Neuronal stem cell (in vitro differentiated cells): ENCODE data around the gene AGAP1.
A peak's percentile ranks its signal among the peaks of the same experiment; 100 is the strongest.

Source experiments
- DNase-seq: peaks from one replicate; pipeline ENCODE4 v3.0.0-alpha.2; 2013; ENCODE audit warnings: low spot score
- H2AFZ ChIP-seq: one replicate; pipeline ENCODE4 v1.6.1; 2013; ENCODE audit warnings: mild to moderate bottlenecking, low read length, inconsistent platforms
- H2AK5ac ChIP-seq: 2 replicates; pipeline ENCODE4 v1.6.1; 2013; ENCODE audit warnings: low read depth, mild to moderate bottlenecking, inconsistent platforms, low read length, moderate library complexity, mixed read lengths
- H2BK120ac ChIP-seq: 2 replicates; pipeline ENCODE4 v1.6.1; 2013; ENCODE audit warnings: low read depth, mild to moderate bottlenecking, inconsistent platforms, low read length, moderate library complexity, mixed read lengths
- H2BK12ac ChIP-seq: one replicate; pipeline ENCODE4 v1.6.1; 2013; ENCODE audit warnings: low read length, inconsistent platforms
- H2BK15ac ChIP-seq: 2 replicates; pipeline ENCODE4 v1.6.1; 2013; ENCODE audit warnings: mild to moderate bottlenecking, low read length, inconsistent platforms, mixed read lengths
- H2BK5ac ChIP-seq: one replicate; pipeline ENCODE4 v1.6.1; 2013; ENCODE audit warnings: inconsistent platforms, mild to moderate bottlenecking, low read length, moderate library complexity
- H3K14ac ChIP-seq: one replicate; pipeline ENCODE4 v1.6.1; 2013; ENCODE audit warnings: low read length, inconsistent platforms
- H3K18ac ChIP-seq: 2 replicates; pipeline ENCODE4 v1.6.1; 2013; ENCODE audit warnings: low read length, inconsistent platforms
- H3K23ac ChIP-seq: 2 replicates; pipeline ENCODE4 v1.6.1; 2013; ENCODE audit warnings: low read depth, mild to moderate bottlenecking, mixed read lengths, low read length, inconsistent platforms; ENCODE audit not compliant: poor library complexity
- H3K27ac ChIP-seq: replicated peaks from 3 replicates; pipeline ENCODE4 v1.5.1; 2013; ENCODE audit warnings: low read length, inconsistent platforms
- H3K27me3 ChIP-seq, 3 experiments: 2 replicates each; pipeline ENCODE4 v1.6.1; 2013; ENCODE audit warnings: low read length in 3 of 3, mild to moderate bottlenecking in 2 of 3, inconsistent platforms in 1 of 3, low read depth in 1 of 3, mixed read lengths in 1 of 3, moderate library complexity in 1 of 3; ENCODE audit not compliant: control insufficient read depth in 3 of 3, insufficient read depth in 3 of 3
- H3K36me3 ChIP-seq, 2 donors: replicated peaks in 1 of 2; 2 replicates each; pipeline ENCODE4 v1.6.1; 2013; ENCODE audit warnings: low read length in 2 of 2; ENCODE audit not compliant: control insufficient read depth in 2 of 2, insufficient read depth in 2 of 2
- H3K4ac ChIP-seq: 2 replicates; pipeline ENCODE4 v1.6.1; 2013; ENCODE audit warnings: inconsistent platforms, mild to moderate bottlenecking, low read length, moderate library complexity
- H3K4me1 ChIP-seq, 2 donors: 1 replicate in 1 of 2; 2 replicates in 1 of 2; pipeline ENCODE4 v1.6.1; 2013; ENCODE audit warnings: low read length in 2 of 2, low read depth in 1 of 2; ENCODE audit not compliant: control insufficient read depth in 2 of 2, insufficient read depth in 1 of 2
- H3K4me2 ChIP-seq: one replicate; pipeline ENCODE4 v1.6.1; 2013; ENCODE audit warnings: mild to moderate bottlenecking, low read length, inconsistent platforms; ENCODE audit not compliant: insufficient read depth, poor library complexity, severe bottlenecking
- H3K4me3 ChIP-seq, 2 donors: 2 replicates each; pipeline ENCODE4 v1.5.1; 2013; ENCODE audit warnings: low read length in 2 of 2, mild to moderate bottlenecking in 2 of 2, inconsistent platforms in 1 of 2, moderate library complexity in 1 of 2
- H3K79me1 ChIP-seq: one replicate; pipeline ENCODE4 v1.6.1; 2013; ENCODE audit warnings: low read depth, mild to moderate bottlenecking, inconsistent platforms, low read length, moderate library complexity
- H3K9ac ChIP-seq: one replicate; pipeline ENCODE4 v1.6.1; 2013; ENCODE audit warnings: mild to moderate bottlenecking, low read depth, low read length, inconsistent platforms; ENCODE audit not compliant: poor library complexity
- H3K9me3 ChIP-seq, 2 donors: replicated peaks in 1 of 2; 2 replicates each; pipeline versions ENCODE3 to v1.6.1; 2013; ENCODE audit warnings: low read length in 2 of 2, mild to moderate bottlenecking in 2 of 2, inconsistent platforms in 1 of 2, low read depth in 1 of 2, mixed read lengths in 1 of 2, moderate library complexity in 1 of 2; ENCODE audit not compliant: control insufficient read depth in 2 of 2, insufficient read depth in 1 of 2
- H4K8ac ChIP-seq: one replicate; pipeline ENCODE4 v1.6.1; 2013; ENCODE audit warnings: low read depth, mild to moderate bottlenecking, inconsistent platforms, low read length, moderate library complexity
- H4K91ac ChIP-seq: one replicate; pipeline ENCODE4 v1.6.1; 2013; ENCODE audit warnings: low read length, low read depth, mild to moderate bottlenecking, inconsistent platforms; ENCODE audit not compliant: poor library complexity
- WGBS, 2 donors: extraction: QIAGEN DNeasy Blood & Tissue Kit; methylation state at CpG; one replicate each; pipeline ENCODE4 v1.1.7; 2013; ENCODE audit warnings: missing lambda C conversion rate in 2 of 2, mixed read lengths in 1 of 2; ENCODE audit not compliant: insufficient read length in 2 of 2, insufficient replicate concordance in 1 of 2; ENCODE audit errors: extremely low coverage in 2 of 2; 5-methylcytosine and 5-hydroxymethylcytosine counted together

AGAP1 gene

GRCh38 chr2:236169741-236170589 lies 676.1 kb downstream of the AGAP1 start:
- no CpG with 5 or more reads among the region's 38 CpGs for WGBS, 2 donors
- H4K8ac ChIP-seq = no peak overlapping the region
- H3K14ac ChIP-seq = no peak overlapping the region
- H3K9me3 ChIP-seq = peaks cover 0 to 14% of the 10 kb centered on the region in 2 donors
- H3K4me3 ChIP-seq = peak overlapping the region in 1 of 2 donors; percentile 95
- H3K23ac ChIP-seq = no peak overlapping the region
- peaks cover 0 to 21% of the 10 kb centered on the region in 2 donors for H3K36me3 ChIP-seq
- peak overlapping the region; percentile 31 for H2BK12ac ChIP-seq
- no peak overlapping the region for H3K27ac ChIP-seq
- H3K4me1 ChIP-seq = peaks cover 8 to 38% of the 10 kb centered on the region in 2 donors
- H2AFZ ChIP-seq = peak overlapping the region; percentile 80
- H3K27me3 ChIP-seq = peaks cover 0 to 100% (median 68%) of the 10 kb centered on the region in 3 experiments
- no peak overlapping the region for H4K91ac ChIP-seq
- H2BK15ac ChIP-seq = no peak overlapping the region
- H2BK120ac ChIP-seq = no peak overlapping the region
- H2BK5ac ChIP-seq = no peak overlapping the region
- DNase-seq = peak; percentile 48
- no peak overlapping the region for H2AK5ac ChIP-seq
- H3K4ac ChIP-seq = no peak overlapping the region
- peaks cover 2% of the 10 kb centered on the region for H3K79me1 ChIP-seq
- H3K18ac ChIP-seq = peak overlapping the region; percentile 41
- H3K4me2 ChIP-seq = peak overlapping the region; percentile 44
- H3K9ac ChIP-seq = no peak overlapping the region

- H2BK12ac ChIP-seq = no peak overlapping the region
- no peak overlapping the region for H3K27ac ChIP-seq
- H4K91ac ChIP-seq = no peak overlapping the region
- peaks cover 0 to 14% of the 10 kb centered on the region in 2 donors for H3K36me3 ChIP-seq
- no peak overlapping the region for H3K23ac ChIP-seq
- H2BK15ac ChIP-seq = no peak overlapping the region
- H3K4me1 ChIP-seq = peaks cover 8 to 40% of the 10 kb centered on the region in 2 donors
- no peak overlapping the region for H3K9ac ChIP-seq
- no peak overlapping the region for H4K8ac ChIP-seq
- peak overlapping the region; percentile 75 for H2AFZ ChIP-seq
- peak overlapping the region in 1 of 2 donors; percentile 95 for H3K4me3 ChIP-seq
- H3K27me3 ChIP-seq = peaks cover 0 to 100% (median 64%) of the 10 kb centered on the region in 3 experiments
- no peak overlapping the region for H3K18ac ChIP-seq
- H2BK5ac ChIP-seq = no peak overlapping the region
- WGBS, 2 donors = no CpG with 5 or more reads among the region's 21 CpGs
- peak; percentile 11 for DNase-seq
- H3K9me3 ChIP-seq = peaks cover 0 to 14% of the 10 kb centered on the region in 2 donors
- H2BK120ac ChIP-seq = no peak overlapping the region
- H3K14ac ChIP-seq = no peak overlapping the region
- H2AK5ac ChIP-seq = no peak overlapping the region
- H3K4ac ChIP-seq = no peak overlapping the region
- H3K4me2 ChIP-seq = no peak overlapping the region
- H3K79me1 ChIP-seq = peaks cover 2% of the 10 kb centered on the region
Measured at GRCh38 chr2:236170590-236171165, 676.8 kb downstream of the AGAP1 start.

- Histone ChIP-seq H4K91ac (no peak overlapping the region), H3K18ac (peak overlapping the region; percentile 74), H2BK5ac (no peak overlapping the region), H3K4me1 (peaks cover 6 to 45% of the 10 kb centered on the region in 2 donors), H2AK5ac (peak overlapping the region; percentile 77), H2BK120ac (no peak overlapping the region), H2AFZ (peak overlapping the region; percentile 75), H2BK15ac (no peak overlapping the region), H3K14ac (no peak overlapping the region), H3K23ac (peak overlapping the region; percentile 8), H3K4me2 (no peak overlapping the region), H2BK12ac (peak overlapping the region; percentile 68), H3K9me3 (peaks cover 0 to 14% of the 10 kb centered on the region in 2 donors), H3K36me3 (peaks cover 0 to 9% of the 10 kb centered on the region in 2 donors), H3K4me3 (peak overlapping the region in 1 of 2 donors; percentile 95), H4K8ac (no peak overlapping the region), H3K79me1 (peaks cover 2% of the 10 kb centered on the region), H3K27ac (no peak overlapping the region), H3K9ac (peak overlapping the region; percentile 33), H3K27me3 (peaks cover 0 to 97% (median 59%) of the 10 kb centered on the region in 3 experiments), H3K4ac (no peak overlapping the region)
- no CpG with 5 or more reads among the region's 27 CpGs for WGBS, 2 donors
- DNase-seq = no peak
Measured at GRCh38 chr2:236171181-236171679, 677.4 kb downstream of the AGAP1 start.
